SK-N-SH (cell line): ENCODE results near the gene TDP1. TPM values are rescaled to one million over a fixed set of nuclear protein-coding genes. Genes with fewer than 3 reads are reported as not detected.

Source experiments
- CTCF ChIA-PET: fragments of 300-600, 350-600 bp; formaldehyde crosslinking; extraction: SDS; loops from one replicate; lab custom pipeline; 2021; lab: Yijun Ruan, JAX
- POLR2A ChIA-PET: fragments of 350-600 bp; sonication (Branson Sonifier 250); formaldehyde crosslinking; extraction: SDS; loops from one replicate; lab custom pipeline; 2020; ENCODE audit warnings: antibody characterized with exemption, inconsistent platforms; lab: Yijun Ruan, JAX
- DNase-seq: peaks from one replicate; pipeline ENCODE4 v3.0.0; 2012
- H2AFZ ChIP-seq: fragments of 200-600 bp; sonication (generic); 2 replicates; pipeline ENCODE4 v1.8.1; 2016; ENCODE audit warnings: antibody characterized with exemption, mild to moderate bottlenecking, low read depth
- H3F3A ChIP-seq: fragments of 200-600 bp; sonication (generic); replicated peaks from 2 replicates; pipeline ENCODE3; 2016; ENCODE audit warnings: antibody characterized with exemption, mild to moderate bottlenecking; ENCODE audit not compliant: insufficient read depth
- H3K27ac ChIP-seq, 2 experiments: fragments of 200-500 bp in 1 of 2; fragments of 200-600 bp in 1 of 2; sonication (Bioruptor generic) in 1 of 2; sonication (generic), shearing (Covaris generic) in 1 of 2; 2 replicates each; pipeline versions ENCODE4 v1.5.1 to v1.6.1; 2014 to 2016; ENCODE audit warnings: low read depth in 2 of 2, inconsistent platforms in 1 of 2, low read length in 1 of 2, mild to moderate bottlenecking in 1 of 2, mixed read lengths in 1 of 2
- H3K27me3 ChIP-seq: fragments of 200-600 bp; sonication (generic), shearing (Covaris generic); 2 replicates; pipeline ENCODE4 v1.6.1; 2016; ENCODE audit warnings: mixed run types; ENCODE audit not compliant: insufficient read depth
- H3K36me3 ChIP-seq, 2 experiments: fragments of 200-500 bp in 1 of 2; fragments of 200-600 bp in 1 of 2; sonication (Bioruptor generic) in 1 of 2; sonication (generic) in 1 of 2; replicated peaks in 1 of 2; 2 replicates each; pipeline versions ENCODE3 to v1.5.1; 2014 to 2016; ENCODE audit warnings: low read length in 1 of 2, mild to moderate bottlenecking in 1 of 2; ENCODE audit not compliant: insufficient read depth in 2 of 2, control insufficient read depth in 1 of 2
- H3K4me1 ChIP-seq, 2 experiments: fragments of 200-500 bp in 1 of 2; fragments of 200-600 bp in 1 of 2; sonication (Bioruptor generic) in 1 of 2; sonication (generic), shearing (Covaris generic) in 1 of 2; 2 replicates each; pipeline versions ENCODE4 v1.5.1 to v1.6.1; 2014 to 2016; ENCODE audit warnings: low read depth in 1 of 2, low read length in 1 of 2, mixed run types in 1 of 2; ENCODE audit not compliant: insufficient read depth in 2 of 2, control insufficient read depth in 1 of 2
- H3K4me2 ChIP-seq: fragments of 200-600 bp; sonication (generic), shearing (Covaris generic); 2 replicates; pipeline ENCODE4 v1.6.1; 2017; ENCODE audit warnings: mixed run types
- H3K4me3 ChIP-seq, 2 experiments: fragments of 200-500 bp in 1 of 2; fragments of 200-600 bp in 1 of 2; sonication (Bioruptor generic) in 1 of 2; sonication (generic), shearing (Covaris generic) in 1 of 2; 2 replicates each; pipeline versions ENCODE4 v1.5.1 to v1.8.1; 2014 to 2016; ENCODE audit warnings: low read depth in 2 of 2, inconsistent platforms in 1 of 2, low read length in 1 of 2, mild to moderate bottlenecking in 1 of 2, mixed read lengths in 1 of 2, moderate library complexity in 1 of 2
- H3K79me2 ChIP-seq: fragments of 200-600 bp; sonication (generic); 2 replicates; pipeline ENCODE4 v1.8.1; 2017; ENCODE audit warnings: mild to moderate bottlenecking; ENCODE audit not compliant: insufficient read depth
- H3K9ac ChIP-seq: fragments of 200-600 bp; sonication (generic); 2 replicates; pipeline ENCODE4 v1.6.1; 2017; ENCODE audit warnings: mixed run types
- H3K9me2 ChIP-seq: fragments of 200-600 bp; sonication (generic); 2 replicates; pipeline ENCODE4 v1.6.1; 2017; ENCODE audit warnings: mixed run types
- H3K9me3 ChIP-seq: fragments of 200-600 bp; sonication (generic); 2 replicates; pipeline ENCODE4 v1.6.1; 2017; ENCODE audit warnings: mixed run types, mild to moderate bottlenecking, moderate library complexity
- H4K20me1 ChIP-seq: fragments of 200-600 bp; sonication (generic); 2 replicates; pipeline ENCODE4 v1.6.1; 2017; ENCODE audit warnings: mild to moderate bottlenecking, mixed run types; ENCODE audit not compliant: insufficient read depth
- EP300 ChIP-seq, 2 experiments: IDR thresholded peaks; 2 replicates each; pipeline versions ENCODE4 v1.4.0 to v1.6.1; 2012; ENCODE audit warnings: borderline replicate concordance in 1 of 2, low read depth in 1 of 2, low read length in 1 of 2
- FOSL2 ChIP-seq: IDR thresholded peaks from 2 replicates; pipeline ENCODE4 v1.4.0; 2012; ENCODE audit warnings: low read depth, mild to moderate bottlenecking, moderate library complexity, borderline replicate concordance
- FOXJ3 ChIP-seq: sonication (generic); formaldehyde crosslinking; IDR thresholded peaks from 2 replicates; pipeline ENCODE4 v1.5.1; 2020; ENCODE audit warnings: mild to moderate bottlenecking, missing genetic modification reagents
- GATA2 ChIP-seq: sonication (generic); formaldehyde crosslinking; IDR thresholded peaks from 2 replicates; pipeline ENCODE4 v1.5.0; 2020; ENCODE audit warnings: mild to moderate bottlenecking, missing genetic modification reagents
- MXI1 ChIP-seq: IDR thresholded peaks from 2 replicates; pipeline ENCODE4 v1.6.1; 2012; ENCODE audit warnings: mild to moderate bottlenecking, low read depth, low read length, improper control_type of control experiment
- NRF1 ChIP-seq: IDR thresholded peaks from 2 replicates; pipeline ENCODE4 v1.6.1; 2012; ENCODE audit warnings: low read depth, mild to moderate bottlenecking, low read length
- RAD21 ChIP-seq: IDR thresholded peaks from 2 replicates; pipeline ENCODE4 v1.6.1; 2012; ENCODE audit warnings: mild to moderate bottlenecking, low read length
- RCOR1 ChIP-seq: fragments of 150-350 bp; IDR thresholded peaks from 2 replicates; pipeline ENCODE4 v1.6.1; 2017; ENCODE audit warnings: antibody characterized with exemption, low read length
- RFX5 ChIP-seq: IDR thresholded peaks from 2 replicates; pipeline ENCODE4 v1.6.1; 2012; ENCODE audit warnings: mild to moderate bottlenecking, improper control_type of control experiment, low read length
- SIN3A ChIP-seq: IDR thresholded peaks from 2 replicates; pipeline ENCODE4 v1.6.1; 2012; ENCODE audit warnings: low read depth, mild to moderate bottlenecking, low read length, moderate library complexity, borderline replicate concordance
- SMC3 ChIP-seq: IDR thresholded peaks from 2 replicates; pipeline ENCODE4 v1.6.1; 2012; ENCODE audit warnings: low read depth, low read length, improper control_type of control experiment
- TEAD4 ChIP-seq: IDR thresholded peaks from 2 replicates; pipeline ENCODE4 v1.4.0; 2012; ENCODE audit warnings: mild to moderate bottlenecking, borderline replicate concordance; ENCODE audit not compliant: insufficient read depth
- YY1 ChIP-seq: IDR thresholded peaks from 2 replicates; pipeline ENCODE4 v1.4.0; 2012; ENCODE audit warnings: low read depth, mild to moderate bottlenecking
- WGBS: methylation state at CpG from one replicate; pipeline ENCODE4 v1.1.6; 2017; ENCODE audit warnings: low lambda C conversion rate; 5-methylcytosine and 5-hydroxymethylcytosine counted together
- polyA plus RNA-seq, 3 experiments: library from polyadenylated mRNA; depleted of rRNA; stranded (reverse); fragments of >200 nt; gene quantifications; 2 replicates each; pipeline ENCODE4 v1.2.3, GENCODE V29; 2012
- TF ChIP-seq, protein P1 (sequence below): IDR thresholded peaks from 2 replicates; pipeline ENCODE4 v1.4.0; 2012; ENCODE audit warnings: low read depth
- TF ChIP-seq, protein P2 (sequence below): fragments of 200-600 bp; sonication (generic); IDR thresholded peaks from 2 replicates; pipeline ENCODE4 v1.6.1; 2017; ENCODE audit warnings: antibody characterized with exemption, mild to moderate bottlenecking, moderate library complexity
- TF ChIP-seq, protein P3 (sequence below): fragments of 150-350 bp; IDR thresholded peaks from 2 replicates; pipeline ENCODE4 v1.6.1; 2017; ENCODE audit warnings: antibody characterized with exemption, low read length, low read depth, borderline replicate concordance

Gene TDP1
- polyA plus RNA-seq, 1 of the 3 experiments (the other 2 are of a cell fraction): 14.5 TPM

DNA sequence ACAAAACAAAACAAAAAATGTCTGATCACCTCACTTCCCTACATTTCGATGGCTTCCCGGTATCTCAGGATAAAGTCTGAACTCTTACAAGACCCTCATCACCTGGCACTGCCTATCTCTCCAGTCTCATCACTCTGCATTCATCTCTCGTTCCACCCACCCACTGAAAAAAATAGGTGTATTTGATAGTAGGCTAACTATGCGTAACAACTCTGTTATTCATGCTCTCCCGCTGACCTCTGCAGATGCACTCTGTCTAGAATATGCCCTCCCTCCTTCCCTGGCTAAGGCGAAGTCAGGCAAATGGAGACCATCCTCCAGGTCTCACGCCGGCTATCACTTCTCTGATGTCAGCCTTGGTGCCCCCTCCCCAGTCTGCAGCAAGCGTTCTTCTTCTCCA lies 46.1 kb upstream of the TDP1 start:
- Histone ChIP-seq H3K9me3 (no peaks in the 10 kb centered on the region), H3K9me2 (no peaks in the 10 kb centered on the region), H4K20me1 (no peaks in the 10 kb centered on the region), H3K4me2 (no peak overlapping the region), H3K27me3 (no peaks in the 10 kb centered on the region), H3K9ac (no peak overlapping the region), H3K36me3 (no peaks in the 10 kb centered on the region), H2AFZ (no peak overlapping the region), H3K79me2 (no peaks in the 10 kb centered on the region), H3K4me3 (no peak overlapping the region), H3K4me1 (peaks cover 20 to 24% of the 10 kb centered on the region in 2 experiments), H3F3A (peaks cover 11% of the 10 kb centered on the region), H3K27ac (no peak overlapping the region)
- CTCF ChIA-PET: no interaction called here
- POLR2A ChIA-PET: no interaction called here
- no peak for DNase-seq
- WGBS: 94% methylated on average over 9 of the region's 9 CpGs
- no peak for TF ChIP-seq RCOR1
- TF ChIP-seq, protein P1, sequence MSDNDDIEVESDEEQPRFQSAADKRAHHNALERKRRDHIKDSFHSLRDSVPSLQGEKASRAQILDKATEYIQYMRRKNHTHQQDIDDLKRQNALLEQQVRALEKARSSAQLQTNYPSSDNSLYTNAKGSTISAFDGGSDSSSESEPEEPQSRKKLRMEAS: no peak
- TF ChIP-seq, protein P2, sequence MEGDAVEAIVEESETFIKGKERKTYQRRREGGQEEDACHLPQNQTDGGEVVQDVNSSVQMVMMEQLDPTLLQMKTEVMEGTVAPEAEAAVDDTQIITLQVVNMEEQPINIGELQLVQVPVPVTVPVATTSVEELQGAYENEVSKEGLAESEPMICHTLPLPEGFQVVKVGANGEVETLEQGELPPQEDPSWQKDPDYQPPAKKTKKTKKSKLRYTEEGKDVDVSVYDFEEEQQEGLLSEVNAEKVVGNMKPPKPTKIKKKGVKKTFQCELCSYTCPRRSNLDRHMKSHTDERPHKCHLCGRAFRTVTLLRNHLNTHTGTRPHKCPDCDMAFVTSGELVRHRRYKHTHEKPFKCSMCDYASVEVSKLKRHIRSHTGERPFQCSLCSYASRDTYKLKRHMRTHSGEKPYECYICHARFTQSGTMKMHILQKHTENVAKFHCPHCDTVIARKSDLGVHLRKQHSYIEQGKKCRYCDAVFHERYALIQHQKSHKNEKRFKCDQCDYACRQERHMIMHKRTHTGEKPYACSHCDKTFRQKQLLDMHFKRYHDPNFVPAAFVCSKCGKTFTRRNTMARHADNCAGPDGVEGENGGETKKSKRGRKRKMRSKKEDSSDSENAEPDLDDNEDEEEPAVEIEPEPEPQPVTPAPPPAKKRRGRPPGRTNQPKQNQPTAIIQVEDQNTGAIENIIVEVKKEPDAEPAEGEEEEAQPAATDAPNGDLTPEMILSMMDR: no peak
- TF ChIP-seq, protein P3, sequence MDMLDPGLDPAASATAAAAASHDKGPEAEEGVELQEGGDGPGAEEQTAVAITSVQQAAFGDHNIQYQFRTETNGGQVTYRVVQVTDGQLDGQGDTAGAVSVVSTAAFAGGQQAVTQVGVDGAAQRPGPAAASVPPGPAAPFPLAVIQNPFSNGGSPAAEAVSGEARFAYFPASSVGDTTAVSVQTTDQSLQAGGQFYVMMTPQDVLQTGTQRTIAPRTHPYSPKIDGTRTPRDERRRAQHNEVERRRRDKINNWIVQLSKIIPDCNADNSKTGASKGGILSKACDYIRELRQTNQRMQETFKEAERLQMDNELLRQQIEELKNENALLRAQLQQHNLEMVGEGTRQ: no peak
- TF ChIP-seq SIN3A: no peak
- no peak for TF ChIP-seq NRF1
- TF ChIP-seq MXI1: no peak
- TF ChIP-seq YY1: no peak
- TF ChIP-seq SMC3: no peak
- TF ChIP-seq TEAD4: no peak
- TF ChIP-seq EP300 (IDR thresholded peaks at IDR 0.05; ENCODE audit: borderline replicate concordance in 1 of 2, low read depth in 1 of 2, low read length in 1 of 2): no peak
- TF ChIP-seq FOSL2: no peak
- TF ChIP-seq RAD21: no peak
- no peak for TF ChIP-seq RFX5
- TF ChIP-seq FOXJ3: no peak

DNA sequence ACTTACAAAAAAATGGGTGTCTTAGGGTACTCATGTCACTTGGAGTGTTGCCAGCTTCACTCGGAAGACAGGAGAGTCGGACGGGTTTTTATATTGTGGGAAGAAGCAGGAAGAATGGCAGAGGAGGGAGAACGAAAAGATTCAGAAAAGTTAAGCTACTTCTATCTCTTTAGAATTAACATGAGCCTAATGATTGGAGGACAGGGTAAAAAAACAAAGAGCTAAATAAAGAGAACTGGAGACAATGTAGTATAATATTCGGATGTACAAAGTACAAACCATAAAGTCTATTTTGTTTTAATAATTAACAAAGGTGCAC lies 45.1 kb upstream of the TDP1 start:
- Histone ChIP-seq H3K4me2 (peak overlapping the region; percentile 38; the same call in 1 of the 2 replicates), H3K27ac (peak overlapping the region; percentile 40 to 90; a peak in 3 of 4 replicates)
- CTCF ChIA-PET: interaction anchor here (0.8 to 1.2 kb wide), 2 partner anchors 10 to 870 kb away, joined by 3 to 4 read pairs; no protein-coding TSS in a partner anchor

More for the DNA sequence above, 45.1 kb upstream of the TDP1 start:
- no peaks in the 10 kb centered on the region for H3K9me2 ChIP-seq
- H3K9ac ChIP-seq: peak overlapping the region; percentile 76
- no peaks in the 10 kb centered on the region for H3K27me3 ChIP-seq
- no peaks in the 10 kb centered on the region for H4K20me1 ChIP-seq
- no peaks in the 10 kb centered on the region for H3K79me2 ChIP-seq
- H2AFZ ChIP-seq: no peak overlapping the region
- no peaks in the 10 kb centered on the region for H3K36me3 ChIP-seq
- no peak overlapping the region for H3K4me3 ChIP-seq
- no peaks in the 10 kb centered on the region for H3K9me3 ChIP-seq
- 72% methylated on average over 5 of the region's 5 CpGs for WGBS
- DNase-seq: no peak
- H3F3A ChIP-seq: peaks cover 11% of the 10 kb centered on the region
- TF ChIP-seq, protein P3: no peak
- TF ChIP-seq GATA2: no peak
- TF ChIP-seq, protein P1: no peak
- POLR2A ChIA-PET: no interaction called here
- peaks cover 20 to 24% of the 10 kb centered on the region in 2 experiments for H3K4me1 ChIP-seq
